HG03095 (cell line): ENCODE results near the gene SPATA13.
"Not testable (repeated sequence)": the region's sequence is repeated elsewhere in the genome, so short reads cannot be mapped to it uniquely, and the experiment has no call there.

Experiments
- ATAC-seq: cut with Tn5 transposase; IDR thresholded peaks from one replicate; pipeline ENCODE4 v1.9.1; 2021; ENCODE audit warnings: moderate library complexity; ENCODE audit not compliant: unreplicated experiment

The SPATA13 gene

DNA sequence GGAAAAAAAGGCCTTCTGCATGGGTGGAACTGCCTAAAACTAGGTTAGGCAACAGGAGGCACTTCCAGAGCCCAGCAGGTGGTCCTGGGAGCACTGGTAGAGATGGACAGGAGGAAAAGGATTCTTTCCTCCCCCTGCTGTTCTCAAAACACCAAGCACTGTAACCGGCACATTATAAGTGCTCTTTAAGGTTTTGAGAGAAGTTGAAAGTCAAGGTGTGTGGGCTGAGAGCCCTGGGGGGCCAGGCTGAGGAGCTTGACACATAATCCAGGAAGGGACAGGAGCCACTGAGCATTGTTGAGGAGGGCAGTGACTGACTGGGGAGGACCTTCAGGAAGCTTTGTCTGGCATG, 32.3 kb downstream of the SPATA13 start:
- ATAC-seq, result no peak

DNA sequence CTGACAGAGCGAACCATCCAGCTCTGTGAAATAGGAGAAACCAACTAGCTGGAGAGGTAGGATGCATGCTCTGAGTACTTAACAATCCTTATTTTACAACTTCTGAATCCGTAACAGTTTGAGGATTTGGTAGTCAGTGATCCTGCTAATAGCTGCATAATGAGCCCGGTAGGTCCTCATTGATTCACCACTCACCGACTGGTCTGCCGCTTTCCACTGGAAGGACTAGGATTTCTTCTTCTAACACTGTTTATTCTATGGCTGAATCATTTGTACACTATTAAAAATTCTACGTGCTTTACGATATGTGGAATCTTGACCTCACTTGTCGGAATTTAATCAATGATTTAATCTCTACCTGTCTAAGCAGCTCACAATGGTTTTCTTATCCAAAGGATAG, 33.9 kb downstream of the SPATA13 start:
- no peak for ATAC-seq

DNA sequence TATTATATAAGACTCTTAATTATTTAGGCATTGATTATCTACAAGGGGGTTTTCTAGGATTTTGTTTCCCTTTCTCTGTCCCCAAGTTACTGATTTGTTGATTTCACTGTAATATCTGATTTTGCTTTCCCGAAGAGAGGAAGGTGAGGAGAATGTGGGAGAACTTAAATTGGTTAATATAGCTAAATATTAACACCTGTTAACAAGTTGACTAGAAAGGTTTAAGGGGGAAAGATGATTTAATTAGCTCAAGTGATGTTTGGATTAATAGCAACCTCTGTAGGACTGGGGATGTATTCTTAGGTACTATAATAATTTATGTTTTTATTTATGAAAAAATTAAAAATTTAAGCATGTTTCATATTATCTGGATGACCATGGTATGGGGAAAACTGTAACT, 35.1 kb downstream of the SPATA13 start:
- no peak for ATAC-seq

DNA sequence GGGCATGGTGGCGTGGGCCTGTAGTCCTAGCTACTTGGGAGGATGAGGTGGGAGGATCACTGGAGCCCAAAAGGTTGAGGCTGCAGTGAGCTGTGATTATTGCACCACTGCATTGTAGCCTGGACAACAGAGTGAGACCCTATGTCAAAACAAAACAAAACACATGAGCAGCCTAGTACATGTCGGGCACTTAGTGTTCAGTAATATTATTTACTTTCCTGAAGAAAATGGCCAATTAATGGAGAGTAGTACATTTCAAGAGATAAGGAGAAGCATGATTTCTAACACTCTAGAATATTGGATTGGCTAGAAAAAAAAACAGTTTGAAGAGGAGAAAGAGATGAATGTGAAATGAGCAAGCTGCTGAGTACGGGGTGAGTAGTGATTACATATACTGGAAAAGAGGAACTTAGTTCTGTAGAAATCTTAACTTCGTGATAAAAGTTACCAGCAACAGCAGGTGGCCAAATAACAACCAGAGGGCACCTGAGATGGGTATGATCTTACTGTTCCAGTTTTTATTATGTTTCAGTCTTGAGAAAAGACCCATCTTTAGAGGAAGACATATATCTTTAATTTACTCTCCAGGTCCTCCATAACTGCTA, 36.2 kb downstream of the SPATA13 start:
- ATAC-seq, result no peak

DNA sequence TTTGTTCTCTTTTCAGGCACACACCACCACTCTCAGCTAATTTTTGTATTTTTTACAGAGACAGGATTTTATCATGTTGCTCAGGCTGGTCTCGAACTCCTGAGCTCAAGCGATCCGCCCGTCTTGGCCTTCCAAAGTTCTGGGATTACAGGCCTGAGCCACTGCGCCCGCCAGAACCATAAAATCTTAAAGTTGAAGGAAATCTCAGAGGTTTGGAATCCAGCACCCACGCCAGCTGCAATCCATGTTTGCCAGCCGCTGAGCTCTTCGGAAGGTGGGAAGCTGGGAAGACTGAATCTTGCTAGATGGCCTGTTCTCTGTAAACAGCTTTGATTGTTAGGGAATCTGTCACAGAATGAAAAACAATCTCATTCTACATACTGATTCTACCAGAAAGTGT, 38.5 kb downstream of the SPATA13 start:
- ATAC-seq, result no peak

DNA sequence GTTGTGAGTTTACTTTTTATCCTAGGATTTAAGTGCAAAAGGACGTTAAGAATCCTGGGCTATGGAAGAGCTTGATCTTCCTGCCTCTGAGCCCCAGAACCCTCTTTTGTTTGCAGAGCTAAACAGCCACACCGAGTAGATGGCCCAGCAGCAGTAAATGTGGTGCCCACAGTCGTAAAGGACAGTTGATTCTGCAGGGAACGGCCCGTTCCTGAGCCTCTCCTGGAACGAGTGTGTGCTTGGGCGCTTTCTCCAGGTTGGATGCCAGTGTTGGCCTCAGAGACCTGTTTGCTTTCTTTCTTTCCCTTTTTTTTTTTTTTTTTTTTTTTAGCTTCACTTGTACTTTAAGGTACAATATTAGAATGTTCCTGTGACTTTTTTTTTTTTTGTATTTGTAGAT, 41.7 kb downstream of the SPATA13 start:
- ATAC-seq, result no peak

DNA sequence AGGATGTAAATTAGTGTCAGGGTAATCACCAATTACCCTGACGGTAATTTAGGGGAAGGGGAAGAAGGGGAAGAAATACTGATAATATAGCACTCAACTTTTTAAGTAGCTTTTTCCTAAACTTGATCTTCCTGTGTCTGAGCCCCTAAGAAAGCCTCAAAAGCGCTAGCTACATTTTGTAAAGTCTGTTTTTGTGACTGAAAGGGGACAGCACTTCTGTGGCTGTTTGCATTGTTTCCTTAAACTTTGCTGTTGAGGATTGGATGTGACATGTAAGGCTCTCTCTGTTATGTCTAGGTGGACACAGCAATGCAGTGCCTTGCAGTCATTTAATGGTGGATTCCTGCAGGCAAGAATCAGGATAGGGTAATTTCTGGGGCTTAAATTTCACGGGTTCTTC, 42.8 kb downstream of the SPATA13 start:
- no peak for ATAC-seq

DNA sequence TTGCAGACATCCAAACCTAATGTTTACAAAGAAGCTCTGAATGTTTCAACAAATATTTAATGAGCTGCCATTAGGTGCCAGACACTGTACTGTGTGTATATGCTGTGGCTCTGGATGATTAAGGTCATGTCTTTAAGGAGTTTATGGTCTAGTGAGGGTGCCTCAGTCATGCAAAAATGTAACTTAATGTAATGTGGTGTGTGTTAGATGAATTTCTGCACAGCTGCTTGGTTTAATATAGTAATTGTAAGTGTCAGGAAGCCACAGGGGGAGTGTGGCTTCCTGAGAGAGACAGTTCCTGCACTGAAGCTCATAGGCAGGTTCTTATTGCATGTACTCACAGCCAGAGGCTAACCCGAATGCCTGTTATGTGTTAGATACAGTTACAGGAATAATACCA, 43.3 kb downstream of the SPATA13 start:
- no peak for ATAC-seq

DNA sequence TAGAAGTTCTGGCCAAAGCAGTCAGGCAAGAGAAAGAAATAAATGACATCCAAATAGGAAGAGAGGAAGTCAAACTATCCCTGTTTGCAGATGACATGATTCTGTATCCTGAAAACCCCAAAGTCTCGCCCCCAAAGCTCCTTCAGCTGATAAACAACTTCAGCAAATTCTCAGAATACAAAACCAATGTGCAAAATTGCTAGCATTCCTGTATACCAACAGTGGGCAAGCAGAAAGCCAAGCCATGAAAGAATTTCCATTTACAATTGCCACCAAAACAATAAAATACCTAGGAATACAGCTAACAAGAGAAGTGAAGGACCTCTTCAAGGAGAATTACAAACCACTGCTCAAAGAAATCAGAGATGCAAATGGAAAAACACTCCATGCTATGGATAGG, 44.6 kb downstream of the SPATA13 start:
- not testable (repeated sequence) for ATAC-seq

DNA sequence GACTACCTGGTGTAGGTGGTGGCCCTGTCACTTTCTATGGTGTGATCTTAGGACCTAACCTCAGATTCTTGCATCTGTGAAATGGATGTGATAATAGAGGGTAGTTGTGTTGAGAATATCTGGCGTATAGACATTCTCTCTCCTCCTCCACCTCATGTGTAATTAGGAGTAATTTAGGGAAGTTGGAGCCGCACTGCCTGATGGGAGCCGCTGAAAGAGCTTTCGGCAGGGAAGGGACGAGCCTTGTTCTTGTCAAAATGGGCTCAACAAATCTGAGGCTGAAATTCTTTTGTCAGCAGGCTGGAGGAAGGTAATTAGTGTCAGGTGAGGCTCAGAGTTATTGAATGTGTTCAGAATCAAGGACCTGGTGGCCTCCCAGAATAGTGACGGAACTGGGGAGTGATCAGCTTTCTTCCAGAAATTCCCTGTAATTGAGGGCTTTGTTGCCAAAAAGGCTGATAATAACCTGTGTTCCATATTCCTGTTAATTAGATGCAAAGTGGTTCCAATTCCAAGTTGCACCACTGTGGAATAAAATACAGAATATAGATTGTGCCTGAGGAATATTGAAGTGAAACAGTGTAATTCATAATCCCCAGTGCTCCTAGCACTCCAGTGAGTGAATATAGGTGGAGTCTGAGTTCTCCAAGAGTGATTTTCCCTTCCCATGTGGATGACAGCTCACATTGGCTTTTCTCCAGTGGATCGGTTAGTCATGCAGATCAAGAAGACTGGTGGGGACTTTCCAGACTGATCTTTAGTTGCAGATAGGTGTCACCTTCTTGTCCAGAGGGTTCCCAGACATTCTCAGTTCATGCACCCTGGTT, 47.5 kb downstream of the SPATA13 start:
- ATAC-seq, result no peak

DNA sequence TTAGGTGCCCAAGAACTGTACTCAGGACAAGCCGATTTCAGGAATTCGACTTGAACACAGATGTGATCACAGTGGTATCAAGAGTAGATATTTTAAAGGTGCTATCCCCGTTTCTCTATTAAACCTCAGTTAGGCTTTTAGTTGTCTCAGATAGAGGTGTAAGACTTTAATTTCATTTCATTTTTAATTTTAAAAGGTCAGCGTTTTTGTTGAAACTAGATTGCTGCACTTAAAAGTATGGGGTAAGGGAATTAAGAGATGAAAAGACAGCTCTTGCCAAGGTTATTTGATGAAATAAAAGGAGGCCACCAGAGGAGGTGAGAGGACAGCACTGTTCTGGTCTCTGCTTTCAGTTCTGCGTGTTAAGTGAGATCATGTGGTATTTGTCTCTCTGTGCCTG, 48.6 kb downstream of the SPATA13 start:
- no peak for ATAC-seq

DNA sequence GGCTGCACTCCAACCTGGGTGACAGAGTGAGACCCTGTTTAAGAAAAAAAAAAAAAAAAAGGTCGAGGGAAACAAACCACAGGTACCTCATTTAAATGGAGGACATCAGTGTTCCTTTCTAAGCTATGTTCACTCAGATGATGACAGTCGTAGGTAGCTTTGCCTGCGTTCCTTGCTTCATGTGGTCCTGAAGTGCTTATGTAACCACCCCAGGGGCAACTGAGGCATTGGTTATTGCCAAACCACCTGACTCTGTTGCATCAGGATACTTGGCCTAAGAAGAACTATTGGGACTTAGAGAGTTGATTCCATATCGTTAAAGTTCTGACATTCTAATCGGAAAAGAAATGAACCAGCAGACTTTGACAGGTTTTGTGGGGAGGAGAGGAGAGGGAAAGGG, 51.7 kb downstream of the SPATA13 start:
- ATAC-seq, result no peak

DNA sequence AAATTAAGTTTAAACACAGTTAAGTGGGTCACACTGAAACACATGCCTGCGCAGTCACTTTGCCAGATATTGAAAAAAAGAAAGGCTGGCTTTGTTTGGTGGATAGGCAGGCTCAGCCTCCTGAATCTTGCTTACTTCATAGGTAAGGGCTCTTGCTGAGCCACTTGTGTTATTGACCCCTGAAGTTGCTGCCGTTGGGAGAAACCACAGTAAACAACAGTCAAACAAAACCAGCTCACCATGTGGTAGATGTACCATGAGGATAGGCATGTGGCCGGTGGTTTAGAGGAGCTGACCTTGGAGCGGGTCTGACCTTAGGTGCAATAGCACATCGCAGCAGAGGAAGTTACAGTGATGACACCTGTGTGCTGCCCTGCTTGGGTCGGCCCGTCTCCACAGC, 52.2 kb downstream of the SPATA13 start:
- no peak for ATAC-seq

DNA sequence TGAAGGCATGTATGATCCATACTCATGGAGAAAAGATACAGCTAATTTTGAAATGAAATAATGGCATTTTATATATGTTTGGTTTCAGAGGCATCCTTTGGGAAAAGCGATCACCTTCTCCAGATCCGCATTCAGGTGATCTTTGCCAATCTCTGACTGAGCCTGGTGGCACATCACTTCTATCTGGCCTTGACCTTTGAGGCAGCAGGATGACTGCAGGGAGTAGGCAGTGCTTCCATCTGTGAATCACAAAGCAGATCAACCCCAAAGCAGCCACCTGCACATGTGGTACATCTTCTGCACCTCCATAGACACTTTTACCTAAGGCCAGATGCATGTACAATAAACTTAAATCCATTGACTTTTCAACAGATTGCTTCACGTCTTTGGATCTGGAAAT, 53.4 kb downstream of the SPATA13 start:
- no peak for ATAC-seq

DNA sequence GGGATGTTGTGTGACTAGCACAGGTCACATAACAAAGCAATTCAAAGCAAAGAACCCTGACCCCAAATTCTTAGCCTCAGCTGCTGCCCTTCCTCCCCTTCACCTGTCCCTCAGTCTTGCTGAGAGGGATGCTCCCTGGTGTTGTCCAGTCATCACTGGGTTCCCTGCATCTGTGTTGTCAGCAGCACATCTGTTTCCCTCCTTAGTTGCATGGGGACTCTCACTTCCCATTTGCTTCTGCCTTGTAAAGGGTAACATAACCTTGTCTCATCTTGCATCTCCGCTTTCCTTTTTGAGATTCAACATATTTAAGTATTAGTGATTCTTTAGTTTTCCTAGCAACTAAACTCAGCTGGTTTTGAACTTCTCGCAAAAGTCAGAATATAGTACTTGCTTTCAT, 54.0 kb downstream of the SPATA13 start:
- ATAC-seq, result peak; percentile 61

DNA sequence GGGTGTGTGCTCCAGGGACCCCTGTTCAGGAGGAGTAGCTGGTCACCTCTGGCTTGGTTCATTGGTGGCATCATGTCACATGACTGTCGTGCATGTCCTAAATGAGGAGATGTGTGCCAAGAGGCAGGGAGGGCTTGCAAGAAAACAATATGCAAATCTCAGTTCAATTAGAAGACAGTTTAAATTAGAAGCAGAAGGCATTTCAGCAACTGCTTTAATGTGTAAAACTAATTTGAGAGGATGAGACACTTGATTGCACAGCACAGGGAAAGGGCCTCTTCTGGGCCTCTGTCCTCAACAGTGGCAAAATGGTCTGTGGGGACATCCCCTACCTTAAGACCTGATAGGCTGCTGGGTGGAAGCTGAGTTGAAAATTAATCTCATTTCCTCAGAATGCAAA, 54.6 kb downstream of the SPATA13 start:
- ATAC-seq, result no peak

DNA sequence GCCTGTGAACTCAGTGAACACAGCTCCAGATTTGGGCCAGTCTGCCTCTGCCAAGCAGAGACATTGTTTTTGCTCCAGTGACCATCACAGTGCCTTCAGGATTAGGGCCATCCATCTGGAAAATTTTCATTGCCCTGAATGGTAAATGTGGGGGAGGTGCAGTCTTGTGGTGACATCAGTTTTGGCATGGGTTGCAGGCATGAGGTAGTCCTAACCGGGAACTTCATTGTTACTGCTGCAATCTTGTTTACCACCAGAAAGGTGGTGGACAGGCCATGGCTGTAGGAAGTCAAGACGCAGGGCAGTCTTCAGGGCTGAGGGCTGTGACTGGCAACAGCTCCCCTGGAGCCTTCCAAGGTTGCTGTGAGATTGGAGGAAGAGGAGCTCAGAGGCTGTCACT, 55.2 kb downstream of the SPATA13 start:
- ATAC-seq, result no peak

DNA sequence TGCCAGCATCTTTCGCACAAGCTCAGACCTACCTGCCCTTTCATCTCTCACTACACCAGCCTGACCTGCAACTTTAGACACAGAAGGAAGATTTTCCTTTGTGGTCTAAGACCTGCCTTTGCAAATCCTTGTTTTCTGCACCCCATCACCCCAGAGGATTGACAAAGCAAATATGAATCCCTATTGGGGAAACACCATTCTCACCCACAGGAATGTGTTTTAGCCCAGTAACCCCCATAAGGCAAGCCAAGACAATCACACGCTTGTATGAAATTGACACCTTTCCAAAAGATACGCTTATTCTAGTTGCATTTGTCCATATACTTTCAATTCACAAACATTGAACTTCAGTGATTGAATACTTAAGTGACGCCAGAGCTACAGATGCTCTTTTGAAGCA, 55.7 kb downstream of the SPATA13 start:
- no peak for ATAC-seq

DNA sequence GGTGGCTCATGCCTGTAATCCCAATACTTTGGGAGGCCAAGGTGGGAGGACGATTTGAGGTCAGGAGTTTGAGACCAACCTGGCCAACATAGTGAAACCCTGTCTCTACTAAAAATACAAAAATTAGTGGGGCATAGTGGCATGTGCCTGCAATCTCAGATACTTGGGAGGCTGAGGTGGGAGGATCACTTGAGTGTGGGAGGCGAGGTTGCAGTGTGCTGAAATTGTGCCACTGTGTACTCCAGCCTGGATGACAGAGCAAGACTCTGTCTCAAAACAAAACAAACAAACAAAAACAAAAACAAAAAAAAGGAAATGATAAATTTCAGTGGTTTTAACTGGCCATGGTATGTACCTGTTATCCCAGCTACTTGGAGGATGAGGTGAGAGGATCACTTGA, 56.3 kb downstream of the SPATA13 start:
- ATAC-seq, result not testable (repeated sequence)

DNA sequence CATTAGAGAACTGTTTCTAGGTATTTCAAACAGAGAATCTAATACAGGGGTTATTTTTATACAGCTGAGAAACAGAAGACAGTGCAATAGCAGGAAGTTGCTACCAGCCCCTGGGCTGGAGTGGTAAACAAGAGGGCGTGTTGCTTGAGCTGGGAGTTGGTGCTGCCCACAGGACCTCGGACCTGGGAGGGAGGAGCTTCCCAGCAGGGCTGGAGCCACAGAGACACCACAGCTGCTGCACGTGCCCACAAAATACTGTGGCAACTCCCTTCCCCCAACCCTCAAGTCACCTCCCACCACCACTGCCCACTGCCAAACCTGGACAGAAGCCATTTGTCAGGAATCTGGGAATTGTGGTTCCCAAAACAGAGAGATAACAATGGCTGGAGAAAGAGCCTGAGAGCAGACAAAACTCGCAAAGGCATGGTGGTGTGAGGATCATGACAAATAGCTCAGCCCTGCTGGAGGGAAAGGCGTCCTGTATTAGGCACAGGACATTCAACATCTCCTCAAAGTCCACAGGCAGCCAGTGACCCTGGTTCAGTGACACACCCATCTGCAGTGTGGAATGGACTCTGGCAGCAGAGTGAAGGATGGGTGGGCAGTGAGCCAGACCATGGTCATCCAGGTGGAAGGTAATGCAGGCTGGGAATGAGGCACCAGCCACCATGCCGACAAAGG, 57.2 kb downstream of the SPATA13 start:
- no peak for ATAC-seq

DNA sequence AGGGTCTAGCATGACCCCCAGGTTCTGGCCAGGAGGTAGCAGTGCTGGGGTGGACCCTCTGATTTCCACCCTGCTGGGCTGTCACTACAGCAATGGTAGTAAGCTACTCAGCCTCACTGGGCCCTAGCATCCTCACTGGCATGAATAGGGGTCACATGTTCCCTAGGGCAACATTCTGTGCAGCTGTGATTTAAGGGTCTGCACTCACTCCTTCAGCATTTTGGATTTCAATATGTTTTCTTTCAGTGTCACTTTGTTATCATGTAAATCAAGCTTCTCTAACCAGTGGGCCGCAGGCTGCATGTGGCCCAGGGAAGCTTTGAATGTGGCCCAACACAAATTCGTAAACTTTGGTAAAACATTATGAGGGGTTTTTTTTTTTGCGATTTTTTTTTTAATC, 57.8 kb downstream of the SPATA13 start:
- no peak for ATAC-seq

DNA sequence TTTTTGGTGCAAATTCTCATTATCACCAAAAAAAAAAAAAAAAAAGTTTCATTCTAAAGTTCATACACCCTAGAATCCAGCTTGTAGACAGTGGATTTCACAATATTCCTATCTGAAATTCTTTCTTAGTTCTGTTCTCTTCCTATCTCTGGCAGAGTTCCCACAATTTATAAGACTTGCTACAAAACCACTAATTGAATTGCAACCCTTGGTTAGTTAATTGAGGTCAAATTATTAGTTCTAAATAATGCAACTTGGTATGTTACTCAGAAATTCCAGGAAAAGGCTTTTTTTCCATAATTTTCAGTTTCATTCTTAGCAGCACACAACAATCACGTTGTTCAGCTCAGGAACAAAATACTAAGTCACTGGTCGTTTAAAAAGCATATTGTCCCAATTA, 58.5 kb downstream of the SPATA13 start:
- ATAC-seq, result no peak
